ENCODE data around the gene ARMC5. TPM values are rescaled to one million over a fixed set of nuclear protein-coding genes. Genes with fewer than 3 reads are reported as not detected.
"Not testable (repeated sequence)": the region's sequence is repeated elsewhere in the genome, so short reads cannot be mapped to it uniquely, and the experiment has no call there.

ARMC5 gene
- total RNA-seq, 4 donors from 2014 or later = 13.9 to 24.3 (median 19.4) TPM

GRCh38 chr16:31439519-31439918 is 19.8 kb upstream of the ARMC5 start:
- DNase-seq (no peak), ATAC-seq (no peak)
- peaks cover 19 to 21% of the 10 kb centered on the region in 2 donors for H3K4me1 ChIP-seq
- intact Hi-C loops (cut with DNase I; ENCODE audit: low total_unique reads) (no loop called here), in situ Hi-C loops (cut with MboI; ENCODE audit: low sequenced_read_pairs in 4 of 4) (loop anchor here in 2 of 4 donors (25.0 kb wide), 2 partner anchors 452 to 477 kb away; partner anchors contain the start of genes HSD3B7 (in 1 of the 2) and SETD1A (in 1 of the 2))
- H3K36me3 ChIP-seq = no peaks in the 10 kb centered on the region
- no peaks in the 10 kb centered on the region for H3K9me3 ChIP-seq
- H3K4me3 ChIP-seq = no peak overlapping the region
- no peaks in the 10 kb centered on the region for H3K27me3 ChIP-seq
- TF ChIP-seq POLR2A (IDR thresholded peaks at IDR 0.05) (no peak), CTCF (IDR thresholded peaks at IDR 0.05 in 4 of 5, conservative IDR thresholded peaks at IDR 0.05 in 1 of 5) (no peak)
- peak overlapping the region; percentile 87 to 99 (median 96) for H3K27ac ChIP-seq

DNA sequence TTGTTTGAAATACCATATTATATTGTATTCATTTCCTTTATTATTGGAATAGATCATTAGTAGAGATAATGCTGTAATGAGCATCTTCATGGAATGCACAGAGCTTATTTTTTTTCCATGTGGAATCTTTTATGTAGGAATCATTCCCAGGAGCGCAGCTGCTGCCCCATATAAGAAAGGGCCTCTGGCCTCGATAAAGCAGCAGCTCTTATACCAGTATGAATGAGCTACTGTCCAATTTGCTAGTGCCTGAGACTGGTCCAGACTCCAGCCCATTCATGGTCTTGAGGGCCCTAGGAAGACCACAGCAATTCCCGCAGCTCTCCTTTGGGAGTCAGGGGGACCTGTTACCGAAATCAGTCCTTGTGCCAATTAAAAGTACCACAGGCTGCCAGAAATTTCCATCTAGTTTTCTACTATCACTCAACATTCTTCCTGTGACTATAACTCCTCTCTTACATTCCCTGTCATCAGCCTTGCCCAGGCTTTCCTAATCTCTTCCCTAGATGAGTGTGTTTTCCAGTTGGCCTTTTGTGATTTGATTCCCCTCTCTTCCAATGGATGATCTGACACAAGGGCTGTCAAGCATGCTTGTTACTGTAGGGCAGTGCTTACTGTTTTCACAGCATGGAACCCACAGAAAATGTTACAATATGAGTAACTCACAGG is 18.7 kb upstream of the ARMC5 start:
- in situ Hi-C loops (cut with MboI; ENCODE audit: low sequenced_read_pairs in 4 of 4) (loop anchor here (10.0 to 25.0 kb wide), 6 partner anchors 56 to 478 kb away; partner anchors contain the start of genes HSD3B7 (in 2 of the 4), BCKDK (in 1 of the 4), FUS (in 1 of the 4) and SETD1A (in 1 of the 4)), intact Hi-C loops (cut with DNase I; ENCODE audit: low total_unique reads) (loop anchor here (5.0 kb wide), 1 partner anchor 223 kb away; the partner anchor contains the start of gene PYDC1)
- Histone ChIP-seq H3K27me3 (no peaks in the 10 kb centered on the region), H3K36me3 (no peaks in the 10 kb centered on the region), H3K9me3 (no peaks in the 10 kb centered on the region), H3K27ac (peak overlapping the region; percentile 87 to 99 (median 96)), H3K4me3 (no peak overlapping the region), H3K4me1 (peaks cover 19 to 21% of the 10 kb centered on the region in 2 donors)
- no peak for ATAC-seq
- no peak for TF ChIP-seq POLR2A (IDR thresholded peaks at IDR 0.05)
- no peak for TF ChIP-seq CTCF (IDR thresholded peaks at IDR 0.05 in 4 of 5, conservative IDR thresholded peaks at IDR 0.05 in 1 of 5)
- DNase-seq = no peak

GRCh38 chr16:31441956-31442355 is 17.3 kb upstream of the ARMC5 start:
- Histone ChIP-seq H3K4me1 (peaks cover 19 to 21% of the 10 kb centered on the region in 2 donors), H3K4me3 (peak overlapping the region; percentile 59 to 84 (median 70)), H3K36me3 (no peaks in the 10 kb centered on the region), H3K27ac (peak overlapping the region; percentile 87 to 99 (median 96)), H3K9me3 (no peaks in the 10 kb centered on the region), H3K27me3 (no peaks in the 10 kb centered on the region)
- intact Hi-C loops (cut with DNase I; ENCODE audit: low total_unique reads) (loop anchor here (2.0 to 5.0 kb wide), 2 partner anchors 225 to 457 kb away; partner anchors contain the start of genes HSD3B7 and PYDC1), in situ Hi-C loops (cut with MboI; ENCODE audit: low sequenced_read_pairs in 4 of 4) (loop anchor here (10.0 to 25.0 kb wide), 6 partner anchors 57 to 480 kb away; partner anchors contain the start of genes HSD3B7 (in 2 of the 4), BCKDK (in 1 of the 4), FUS (in 1 of the 4) and SETD1A (in 1 of the 4))
- TF ChIP-seq POLR2A (IDR thresholded peaks at IDR 0.05) (no peak), CTCF (IDR thresholded peaks at IDR 0.05 in 4 of 5, conservative IDR thresholded peaks at IDR 0.05 in 1 of 5) (no peak)
- no peak for ATAC-seq
- DNase-seq = peak in 1 of 2 donors; percentile 16

DNA sequence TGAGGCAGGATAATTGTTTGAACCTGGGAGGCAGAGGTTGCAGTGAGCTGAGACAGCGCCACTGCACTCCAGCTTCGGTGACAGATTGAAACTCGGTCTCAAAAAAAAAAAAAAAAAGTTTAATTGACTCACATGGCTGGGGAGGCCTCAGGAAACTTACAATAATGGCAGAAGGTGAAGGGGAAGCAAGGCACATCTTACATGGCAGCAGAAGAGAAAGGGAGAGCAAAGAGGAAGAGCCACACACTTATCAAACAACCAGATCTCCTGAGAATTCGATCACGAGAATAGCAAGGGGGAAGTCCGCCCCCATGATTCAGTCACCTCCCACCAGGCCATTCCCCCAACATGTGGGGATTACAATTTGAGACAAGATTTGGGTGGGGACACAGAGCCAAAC is 13.4 kb upstream of the ARMC5 start:
- in situ Hi-C loops (cut with MboI; ENCODE audit: low sequenced_read_pairs in 4 of 4) = loop anchor here (10.0 to 25.0 kb wide), 6 partner anchors 61 to 484 kb away; partner anchors contain the start of genes HSD3B7 (in 2 of the 4), BCKDK (in 1 of the 4), FUS (in 1 of the 4) and SETD1A (in 1 of the 4)
- intact Hi-C loops (cut with DNase I; ENCODE audit: low total_unique reads) = not testable (repeated sequence)

GRCh38 chr16:31451201-31451600 is 8.1 kb upstream of the ARMC5 start:
- no peak for DNase-seq
- no peak for ATAC-seq
- intact Hi-C loops (cut with DNase I; ENCODE audit: low total_unique reads) (no loop called here), in situ Hi-C loops (cut with MboI; ENCODE audit: low sequenced_read_pairs in 4 of 4) (loop anchor here in 1 of 4 donors (10.0 kb wide), 1 partner anchor 54 kb away; the partner anchor contains the start of gene RUSF1)
- no peak overlapping the region for H3K4me3 ChIP-seq
- H3K4me1 ChIP-seq = peaks cover 47% of the 10 kb centered on the region in 2 donors
- no peaks in the 10 kb centered on the region for H3K27me3 ChIP-seq
- H3K9me3 ChIP-seq = no peaks in the 10 kb centered on the region
- TF ChIP-seq CTCF (IDR thresholded peaks at IDR 0.05 in 4 of 5, conservative IDR thresholded peaks at IDR 0.05 in 1 of 5) (no peak), POLR2A (IDR thresholded peaks at IDR 0.05) (no peak)
- no peaks in the 10 kb centered on the region for H3K36me3 ChIP-seq
- H3K27ac ChIP-seq = peak overlapping the region; percentile 90 to 99 (median 94)

More for the DNA sequence above, 13.4 kb upstream of the ARMC5 start:
- DNase-seq, H3K9me3 ChIP-seq, ATAC-seq, H3K4me3 ChIP-seq, H3K27ac ChIP-seq, H3K27me3 ChIP-seq, H3K36me3 ChIP-seq: not testable (repeated sequence)
- peaks cover 2 to 14% of the 10 kb centered on the region in 2 donors for H3K4me1 ChIP-seq

All from gastrocnemius medialis (tissue), 4 donors.